ENCODE results near the gene IRF8.

IRF8 gene, protein sequence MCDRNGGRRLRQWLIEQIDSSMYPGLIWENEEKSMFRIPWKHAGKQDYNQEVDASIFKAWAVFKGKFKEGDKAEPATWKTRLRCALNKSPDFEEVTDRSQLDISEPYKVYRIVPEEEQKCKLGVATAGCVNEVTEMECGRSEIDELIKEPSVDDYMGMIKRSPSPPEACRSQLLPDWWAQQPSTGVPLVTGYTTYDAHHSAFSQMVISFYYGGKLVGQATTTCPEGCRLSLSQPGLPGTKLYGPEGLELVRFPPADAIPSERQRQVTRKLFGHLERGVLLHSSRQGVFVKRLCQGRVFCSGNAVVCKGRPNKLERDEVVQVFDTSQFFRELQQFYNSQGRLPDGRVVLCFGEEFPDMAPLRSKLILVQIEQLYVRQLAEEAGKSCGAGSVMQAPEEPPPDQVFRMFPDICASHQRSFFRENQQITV

DNA sequence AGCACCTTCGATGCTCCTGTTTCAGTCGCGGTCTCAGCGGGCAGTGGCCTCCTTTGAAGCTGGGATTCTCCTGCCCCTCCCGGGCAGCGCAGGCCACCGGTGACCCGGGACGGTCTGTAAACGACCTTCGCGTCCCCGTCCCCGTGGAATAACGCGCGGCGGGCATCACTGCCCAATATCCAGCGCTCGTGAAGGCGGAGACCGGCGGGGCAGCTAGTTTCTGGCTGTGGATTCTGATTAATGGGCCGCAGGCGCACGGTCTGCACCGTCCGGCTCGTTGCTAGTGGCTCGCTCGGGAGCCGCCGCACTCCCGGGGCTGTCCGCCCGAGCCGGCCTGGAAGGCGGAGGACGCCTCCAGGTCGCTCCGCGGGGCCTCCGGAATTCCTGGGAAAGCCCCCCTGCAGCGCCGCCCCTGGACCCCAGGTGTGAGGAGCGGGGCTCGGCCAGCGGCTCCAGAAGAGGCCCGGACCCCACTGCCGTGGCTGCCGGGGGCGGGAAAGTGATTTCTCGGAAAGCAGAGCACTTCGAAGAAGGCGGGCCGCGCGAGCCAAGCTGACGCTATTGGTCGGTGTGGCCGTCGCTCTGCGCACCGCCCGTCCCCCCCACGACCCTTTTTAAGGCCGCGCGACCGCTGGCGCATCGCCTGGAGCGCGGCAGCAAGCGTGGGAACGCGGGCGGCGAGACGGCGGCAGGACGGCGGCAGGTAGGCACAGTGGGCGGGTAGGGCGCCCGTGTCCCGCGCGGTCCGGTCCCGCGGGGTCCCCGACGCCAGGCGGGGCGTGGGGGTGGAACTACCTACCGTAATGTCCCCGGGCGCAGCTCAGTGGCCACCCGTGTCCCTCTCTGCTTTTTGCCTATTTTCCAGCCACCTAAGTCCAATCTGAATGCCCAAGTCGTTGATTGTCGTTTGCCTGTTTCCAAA, at the start of gene IRF8:
Gene IRF8, plus strand, starts transcription at position 642 of the 922 bp plus-strand sequence. CDS start 3,854 bp downstream, outside the sequence.
- TF ChIP-seq, protein P1, sequence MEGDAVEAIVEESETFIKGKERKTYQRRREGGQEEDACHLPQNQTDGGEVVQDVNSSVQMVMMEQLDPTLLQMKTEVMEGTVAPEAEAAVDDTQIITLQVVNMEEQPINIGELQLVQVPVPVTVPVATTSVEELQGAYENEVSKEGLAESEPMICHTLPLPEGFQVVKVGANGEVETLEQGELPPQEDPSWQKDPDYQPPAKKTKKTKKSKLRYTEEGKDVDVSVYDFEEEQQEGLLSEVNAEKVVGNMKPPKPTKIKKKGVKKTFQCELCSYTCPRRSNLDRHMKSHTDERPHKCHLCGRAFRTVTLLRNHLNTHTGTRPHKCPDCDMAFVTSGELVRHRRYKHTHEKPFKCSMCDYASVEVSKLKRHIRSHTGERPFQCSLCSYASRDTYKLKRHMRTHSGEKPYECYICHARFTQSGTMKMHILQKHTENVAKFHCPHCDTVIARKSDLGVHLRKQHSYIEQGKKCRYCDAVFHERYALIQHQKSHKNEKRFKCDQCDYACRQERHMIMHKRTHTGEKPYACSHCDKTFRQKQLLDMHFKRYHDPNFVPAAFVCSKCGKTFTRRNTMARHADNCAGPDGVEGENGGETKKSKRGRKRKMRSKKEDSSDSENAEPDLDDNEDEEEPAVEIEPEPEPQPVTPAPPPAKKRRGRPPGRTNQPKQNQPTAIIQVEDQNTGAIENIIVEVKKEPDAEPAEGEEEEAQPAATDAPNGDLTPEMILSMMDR (IDR thresholded peaks at IDR 0.05; ENCODE audit: low read depth, low read length), result no peak
- Histone ChIP-seq H3K36me3 (no peaks in the 10 kb centered on the region), H3K4me3 (ENCODE audit: low read depth, low read length) (peak within 1 kb of the TSS; percentile 51), H3K9me3 (ENCODE audit: severe bottlenecking) (no peaks in the 10 kb centered on the region), H3K27me3 (ENCODE audit: insufficient read depth, low read depth, severe bottlenecking) (no peaks in the 10 kb centered on the region), H3K27ac (no peak within 1 kb of the TSS)
- DNase-seq, result peak; percentile 65

DNA sequence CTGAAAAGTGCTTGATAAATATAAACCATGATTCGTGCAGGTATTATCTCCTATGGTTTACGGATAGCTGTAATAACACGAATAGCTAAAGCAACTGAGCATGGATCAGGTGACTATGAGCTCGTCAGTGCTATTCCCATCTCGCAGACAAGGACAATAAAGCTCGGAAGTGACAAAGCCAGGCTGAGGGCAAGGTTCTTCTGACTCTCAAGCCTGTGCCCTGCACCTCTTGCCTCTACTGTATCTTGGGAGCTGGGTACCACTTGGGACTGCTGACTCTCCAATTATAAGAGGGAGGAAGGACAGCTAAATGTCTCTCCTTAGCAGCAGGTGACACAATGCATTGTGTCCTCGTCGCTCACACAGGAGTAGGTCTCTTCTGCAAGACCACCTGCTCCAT, 49.6 kb upstream of the IRF8 start:
- TF ChIP-seq, protein P1 (IDR thresholded peaks at IDR 0.05; ENCODE audit: low read depth, low read length), result no peak
- no peaks in the 10 kb centered on the region for H3K9me3 ChIP-seq (ENCODE audit: severe bottlenecking)
- H3K36me3 ChIP-seq, result no peaks in the 10 kb centered on the region
- H3K27me3 ChIP-seq (ENCODE audit: insufficient read depth, low read depth, severe bottlenecking), result no peaks in the 10 kb centered on the region
- no peak overlapping the region for H3K27ac ChIP-seq
- DNase-seq, result no peak
- H3K4me3 ChIP-seq (ENCODE audit: low read depth, low read length), result no peak overlapping the region

DNA sequence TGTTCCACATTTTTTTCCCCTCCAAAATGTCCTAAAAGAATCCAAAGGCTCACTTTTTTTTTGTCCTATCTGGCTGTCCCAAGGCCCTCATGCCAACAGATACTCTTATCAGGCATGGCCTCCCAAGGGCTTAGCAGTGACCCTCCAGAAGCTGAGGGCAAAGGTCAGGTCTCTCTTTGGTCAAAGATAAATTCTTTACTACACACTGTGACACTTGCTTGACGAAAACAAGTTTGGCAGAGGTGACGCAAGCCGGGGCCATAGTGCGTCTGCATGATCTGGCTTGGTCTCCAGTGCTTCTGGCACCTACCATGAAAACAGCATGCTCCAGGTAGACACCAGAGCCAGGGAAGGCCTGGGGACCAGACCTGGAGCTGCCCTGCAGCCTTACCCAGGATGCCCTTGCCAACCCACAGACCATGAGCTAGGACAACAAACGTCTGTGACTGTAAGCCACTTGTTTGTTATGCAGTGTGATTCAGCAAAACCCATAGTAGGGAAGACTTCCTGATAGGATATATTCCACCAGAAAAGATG, 48.5 kb upstream of the IRF8 start:
- no peaks in the 10 kb centered on the region for H3K36me3 ChIP-seq
- no peaks in the 10 kb centered on the region for H3K9me3 ChIP-seq (ENCODE audit: severe bottlenecking)
- H3K4me3 ChIP-seq (ENCODE audit: low read depth, low read length), result no peak overlapping the region
- no peak overlapping the region for H3K27ac ChIP-seq
- H3K27me3 ChIP-seq (ENCODE audit: insufficient read depth, low read depth, severe bottlenecking), result no peaks in the 10 kb centered on the region
- TF ChIP-seq, protein P1 (IDR thresholded peaks at IDR 0.05; ENCODE audit: low read depth, low read length), result no peak
- no peak for DNase-seq

DNA sequence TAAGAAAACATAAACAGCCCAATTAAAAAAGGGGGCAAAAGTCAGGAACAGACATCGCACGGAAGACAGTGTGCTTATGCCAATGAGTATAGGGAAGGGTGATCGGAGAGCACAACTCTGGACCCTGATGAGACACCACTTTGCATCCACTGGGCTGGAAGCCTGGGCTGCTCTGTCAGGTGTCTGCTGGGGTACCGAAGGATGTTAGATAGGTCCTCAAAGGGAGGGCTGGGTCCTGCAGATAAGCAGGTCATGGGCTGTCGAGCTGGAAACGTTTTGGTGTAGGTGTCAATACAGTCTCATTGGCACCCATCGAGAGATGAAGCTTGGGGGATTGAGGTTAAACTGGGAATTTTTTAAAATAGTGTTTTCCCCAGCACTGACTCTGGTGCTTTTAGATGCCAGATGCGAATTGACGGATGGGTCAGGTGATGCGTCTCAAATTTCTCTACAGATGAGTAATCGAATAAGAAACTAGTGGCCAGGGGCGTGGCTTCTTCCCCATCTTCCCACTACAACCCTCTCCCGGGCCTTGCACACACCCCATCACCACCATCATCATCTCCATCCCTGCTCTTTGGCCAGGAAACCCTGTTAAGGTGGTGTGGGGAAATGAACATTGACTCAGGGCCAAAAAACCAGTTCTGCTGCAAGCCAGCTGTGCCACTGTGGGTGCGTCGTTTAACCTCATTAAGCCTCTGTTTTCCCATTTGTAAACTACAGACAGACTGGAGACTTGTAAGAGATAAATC, 47.8 kb upstream of the IRF8 start:
- H3K27me3 ChIP-seq (ENCODE audit: insufficient read depth, low read depth, severe bottlenecking), result no peaks in the 10 kb centered on the region
- no peak overlapping the region for H3K27ac ChIP-seq
- no peak for DNase-seq
- TF ChIP-seq, protein P1 (IDR thresholded peaks at IDR 0.05; ENCODE audit: low read depth, low read length), result no peak
- no peaks in the 10 kb centered on the region for H3K36me3 ChIP-seq
- no peaks in the 10 kb centered on the region for H3K9me3 ChIP-seq (ENCODE audit: severe bottlenecking)
- no peak overlapping the region for H3K4me3 ChIP-seq (ENCODE audit: low read depth, low read length)

All from WERI-Rb-1 (cell line).